Activated T-cell treated with anti-CD3 and anti-CD28 coated beads for 48 hours (primary cell): ENCODE measurements around the gene CTDSPL.

Experiments used
- DNase-seq: peaks from one replicate; pipeline ENCODE4 v3.0.0-alpha.2; 2020; ENCODE audit warnings: low read depth

CTDSPL gene

GRCh38 chr3:37916685-37917084, 55.0 kb downstream of the CTDSPL start:
- no peak for DNase-seq

GRCh38 chr3:37918627-37919026, 56.9 kb downstream of the CTDSPL start:
- no peak for DNase-seq

GRCh38 chr3:37920156-37920699, 58.5 kb downstream of the CTDSPL start:
- no peak for DNase-seq

- no peak for DNase-seq
Measured at GRCh38 chr3:37921025-37921424, 59.3 kb downstream of the CTDSPL start.

GRCh38 chr3:37922721-37923568, 61.3 kb downstream of the CTDSPL start:
- DNase-seq: no peak

- DNase-seq: no peak
Measured at GRCh38 chr3:37923569-37924040, 61.9 kb downstream of the CTDSPL start.

GRCh38 chr3:37924453-37924852, 62.8 kb downstream of the CTDSPL start:
- DNase-seq: no peak

GRCh38 chr3:37925157-37925556, 63.5 kb downstream of the CTDSPL start:
- DNase-seq: no peak

GRCh38 chr3:37926611-37927010, 64.9 kb downstream of the CTDSPL start:
- DNase-seq: no peak

GRCh38 chr3:37930495-37930894, 68.8 kb downstream of the CTDSPL start:
- no peak for DNase-seq

- no peak for DNase-seq
Measured at GRCh38 chr3:37932505-37932904, 70.8 kb downstream of the CTDSPL start.

GRCh38 chr3:37934631-37935289, 73.1 kb downstream of the CTDSPL start:
- DNase-seq: no peak

- no peak for DNase-seq
Measured at GRCh38 chr3:37935290-37935668, 73.6 kb downstream of the CTDSPL start.

- no peak for DNase-seq
Measured at GRCh38 chr3:37935756-37936666, 74.3 kb downstream of the CTDSPL start.

- DNase-seq: no peak
Measured at GRCh38 chr3:37937156-37937555, 75.5 kb downstream of the CTDSPL start.

- no peak for DNase-seq
Measured at GRCh38 chr3:37938011-37938410, 76.3 kb downstream of the CTDSPL start.

GRCh38 chr3:37940242-37940908, 78.7 kb downstream of the CTDSPL start:
- no peak for DNase-seq

GRCh38 chr3:37941608-37942508, 80.2 kb downstream of the CTDSPL start:
- no peak for DNase-seq

GRCh38 chr3:37942646-37943045, 81.0 kb downstream of the CTDSPL start:
- DNase-seq: no peak

GRCh38 chr3:37943126-37943525, 81.4 kb downstream of the CTDSPL start:
- no peak for DNase-seq
